Body of pancreas (tissue), 4 donors: ENCODE measurements around the gene RSL1D1.

Experiments
- POLR2A ChIP-seq, 3 donors: fragments of 450-650 bp; IDR thresholded peaks; one replicate each; pipeline ENCODE4 v1.6.1; 2016; ENCODE audit warnings: antibody characterized with exemption in 3 of 3, mild to moderate bottlenecking in 2 of 3
- TF ChIP-seq, protein P1 (sequence below), 7 experiments: fragments of 450-650 bp in 4 of 7; fragments of 200-600 bp in 3 of 7; sonication (generic) in 3 of 7; IDR thresholded peaks; one replicate each; pipeline ENCODE4 v1.5.1; 2016 to 2019; ENCODE audit warnings: antibody characterized with exemption in 7 of 7

GRCh38 chr16:11791144-11791828 is 60.1 kb downstream of the RSL1D1 start:
- TF ChIP-seq, protein P1, sequence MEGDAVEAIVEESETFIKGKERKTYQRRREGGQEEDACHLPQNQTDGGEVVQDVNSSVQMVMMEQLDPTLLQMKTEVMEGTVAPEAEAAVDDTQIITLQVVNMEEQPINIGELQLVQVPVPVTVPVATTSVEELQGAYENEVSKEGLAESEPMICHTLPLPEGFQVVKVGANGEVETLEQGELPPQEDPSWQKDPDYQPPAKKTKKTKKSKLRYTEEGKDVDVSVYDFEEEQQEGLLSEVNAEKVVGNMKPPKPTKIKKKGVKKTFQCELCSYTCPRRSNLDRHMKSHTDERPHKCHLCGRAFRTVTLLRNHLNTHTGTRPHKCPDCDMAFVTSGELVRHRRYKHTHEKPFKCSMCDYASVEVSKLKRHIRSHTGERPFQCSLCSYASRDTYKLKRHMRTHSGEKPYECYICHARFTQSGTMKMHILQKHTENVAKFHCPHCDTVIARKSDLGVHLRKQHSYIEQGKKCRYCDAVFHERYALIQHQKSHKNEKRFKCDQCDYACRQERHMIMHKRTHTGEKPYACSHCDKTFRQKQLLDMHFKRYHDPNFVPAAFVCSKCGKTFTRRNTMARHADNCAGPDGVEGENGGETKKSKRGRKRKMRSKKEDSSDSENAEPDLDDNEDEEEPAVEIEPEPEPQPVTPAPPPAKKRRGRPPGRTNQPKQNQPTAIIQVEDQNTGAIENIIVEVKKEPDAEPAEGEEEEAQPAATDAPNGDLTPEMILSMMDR (IDR thresholded peaks at IDR 0.05): no peak
- no peak for TF ChIP-seq POLR2A (IDR thresholded peaks at IDR 0.05)
